Spleen (tissue), 7 donors: Measurements from ENCODE around the gene CCDC50.

Experiments used
- CTCF ChIP-seq, 11 experiments: fragments of 200-600 bp in 7 of 11; fragments of 450-650 bp in 4 of 11; sonication (generic) in 4 of 11; IDR thresholded peaks in 8 of 11; conservative IDR thresholded peaks in 3 of 11; 1 replicate in 7 of 11; 2 replicates in 4 of 11; pipeline versions ENCODE4 v1.4.0 to v1.8.0; 2016 to 2021; ENCODE audit warnings: antibody characterized with exemption in 11 of 11, inconsistent platforms in 4 of 11, mild to moderate bottlenecking in 1 of 11
- POLR2A ChIP-seq, 3 donors: fragments of 450-650 bp; IDR thresholded peaks; one replicate each; pipeline ENCODE4 v1.5.1; 2017; ENCODE audit warnings: antibody characterized with exemption in 3 of 3, mild to moderate bottlenecking in 1 of 3
- donor health status: DM: no; HTN: no; CAD: no; lungs with moderate emphysema.
- donor health status: DM: no; HTN: no; CAD: no.
- donor health status: DM: no; HTN: no; CAD: no.

DNA sequence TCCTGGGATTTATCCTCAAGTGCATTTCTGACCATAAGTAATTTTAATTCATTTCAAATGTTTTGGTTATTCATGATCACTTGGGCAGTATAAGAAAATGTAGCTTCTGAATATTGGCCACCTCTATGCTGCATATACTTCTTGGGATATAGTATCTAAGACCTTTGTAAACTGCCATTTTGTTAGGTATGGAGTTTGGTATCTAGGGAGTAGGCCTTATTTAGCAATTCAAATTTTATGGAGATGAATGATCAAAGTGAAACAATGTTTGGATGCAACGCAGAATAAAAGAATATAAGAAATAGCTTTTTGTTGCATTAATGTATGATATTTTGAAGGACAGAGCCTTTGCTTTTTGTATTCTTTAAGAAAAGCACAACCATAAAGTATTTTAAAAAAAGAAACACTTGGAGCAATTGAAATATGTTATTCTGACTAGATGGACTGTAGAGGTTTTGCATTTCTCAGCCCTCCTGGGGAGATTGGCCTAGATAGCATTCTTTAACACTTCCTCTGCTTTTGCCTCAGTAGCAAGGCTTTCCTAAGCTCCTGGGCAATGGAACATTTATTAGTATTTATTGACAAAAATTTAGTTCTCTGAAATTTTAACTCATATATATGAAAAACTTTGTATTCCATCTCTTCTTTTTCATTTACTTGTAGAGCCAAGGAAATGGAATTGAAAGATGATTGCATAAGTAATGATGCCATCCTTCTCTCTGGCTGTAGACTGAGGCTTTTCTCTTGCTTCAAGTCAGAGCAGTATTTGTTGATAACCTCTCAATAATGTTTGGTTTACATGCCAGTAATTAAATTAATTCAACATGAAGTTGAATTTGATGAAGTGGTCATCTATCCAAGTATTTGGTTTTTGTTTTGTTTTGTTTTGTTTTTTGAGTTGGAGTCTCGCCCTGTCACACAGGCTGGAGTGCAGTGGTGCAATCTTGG lies 62.9 kb downstream of the CCDC50 start:
- TF ChIP-seq CTCF (IDR thresholded peaks at IDR 0.05 in 8 of 11, conservative IDR thresholded peaks at IDR 0.05 in 3 of 11): no peak
- no peak for TF ChIP-seq POLR2A (IDR thresholded peaks at IDR 0.05)
